DND-41 (cell line): Measurements from ENCODE around the gene PYY.

Experiments used
- ATAC-seq: fragments of 200-7000 bp; cut with Tn5 transposase; 3 replicates; pipeline ENCODE4 v1.9.1; 2021; ENCODE audit warnings: low read depth; ENCODE audit not compliant: insufficient read depth
- DNase-seq: peaks from one replicate; pipeline ENCODE4 v3.0.0-alpha.2; 2020
- H2AFZ ChIP-seq: 2 replicates; pipeline ENCODE4 v1.6.0; 2012; ENCODE audit warnings: low read depth, low read length
- H3K27ac ChIP-seq: 2 replicates; pipeline ENCODE4 v1.5.1; 2012; ENCODE audit warnings: low read length, inconsistent platforms
- H3K27me3 ChIP-seq: fragments of 200-600 bp; sonication (generic); 2 replicates; pipeline ENCODE4 v1.6.0; 2012; ENCODE audit warnings: low read length, mild to moderate bottlenecking, inconsistent platforms; ENCODE audit not compliant: insufficient read depth, poor library complexity
- H3K36me3 ChIP-seq: 2 replicates; pipeline ENCODE4 v1.5.1; 2012; ENCODE audit warnings: low read length, inconsistent platforms; ENCODE audit not compliant: insufficient read depth
- H3K4me1 ChIP-seq: 2 replicates; pipeline ENCODE4 v1.5.1; 2012; ENCODE audit warnings: mild to moderate bottlenecking, low read length; ENCODE audit not compliant: insufficient read depth
- H3K4me2 ChIP-seq: 2 replicates; pipeline ENCODE4 v1.6.0; 2012; ENCODE audit warnings: mild to moderate bottlenecking, moderate library complexity, low read length, inconsistent platforms; ENCODE audit not compliant: insufficient read depth
- H3K4me3 ChIP-seq, 2 experiments: fragments of 200-600 bp in 1 of 2; shearing (Covaris generic) in 1 of 2; 2 replicates each; pipeline ENCODE4 v1.5.1; 2012 to 2016; ENCODE audit warnings: inconsistent platforms in 2 of 2, low read length in 2 of 2, mild to moderate bottlenecking in 2 of 2, low read depth in 1 of 2, moderate library complexity in 1 of 2
- H3K79me2 ChIP-seq: 2 replicates; pipeline ENCODE4 v1.6.0; 2012; ENCODE audit warnings: low read length, inconsistent platforms; ENCODE audit not compliant: insufficient read depth
- H3K9ac ChIP-seq: 2 replicates; pipeline ENCODE4 v1.6.0; 2012; ENCODE audit warnings: low read depth, mild to moderate bottlenecking, inconsistent platforms, low read length, moderate library complexity
- H3K9me3 ChIP-seq: 2 replicates; pipeline ENCODE4 v1.5.1; 2012; ENCODE audit warnings: low read length, moderate library complexity, mild to moderate bottlenecking, inconsistent platforms; ENCODE audit not compliant: insufficient read depth, severe bottlenecking
- H4K20me1 ChIP-seq: 2 replicates; pipeline ENCODE4 v1.6.0; 2012; ENCODE audit warnings: low read length; ENCODE audit not compliant: insufficient read depth
- CTCF ChIP-seq: IDR thresholded peaks from 2 replicates; pipeline ENCODE4 v1.5.1; 2012; ENCODE audit warnings: borderline replicate concordance, low read length, moderate library complexity, mild to moderate bottlenecking; ENCODE audit not compliant: poor library complexity, severe bottlenecking; ENCODE audit errors: extremely low read depth
- EZH2 ChIP-seq: IDR thresholded peaks from 3 replicates; pipeline ENCODE4 v1.6.1; 2012; ENCODE audit warnings: borderline replicate concordance, low read depth, mild to moderate bottlenecking, moderate library complexity, low read length, inconsistent platforms; ENCODE audit not compliant: severe bottlenecking

The PYY gene

GRCh38 chr17:43978078-43978477 is 24.3 kb upstream of the PYY start:
- no peaks in the 10 kb centered on the region for H3K27me3 ChIP-seq
- H3K27ac ChIP-seq, result no peak overlapping the region
- TF ChIP-seq EZH2 (no peak), CTCF (no peak)
- H3K9me3 ChIP-seq, result no peaks in the 10 kb centered on the region
- DNase-seq, result no peak
- no peak overlapping the region for H3K4me2 ChIP-seq
- ATAC-seq, result no peak
- no peaks in the 10 kb centered on the region for H3K4me1 ChIP-seq
- H3K36me3 ChIP-seq, result no peaks in the 10 kb centered on the region
- no peak overlapping the region for H3K9ac ChIP-seq
- H3K79me2 ChIP-seq, result no peaks in the 10 kb centered on the region
- H4K20me1 ChIP-seq, result no peaks in the 10 kb centered on the region
- no peak overlapping the region for H2AFZ ChIP-seq
- no peak overlapping the region for H3K4me3 ChIP-seq

GRCh38 chr17:43976963-43977837 is 23.5 kb upstream of the PYY start:
- no peaks in the 10 kb centered on the region for H3K36me3 ChIP-seq
- no peak for ATAC-seq
- H3K79me2 ChIP-seq, result no peaks in the 10 kb centered on the region
- no peak overlapping the region for H3K27ac ChIP-seq
- no peaks in the 10 kb centered on the region for H3K9me3 ChIP-seq
- H3K27me3 ChIP-seq, result no peaks in the 10 kb centered on the region
- no peaks in the 10 kb centered on the region for H4K20me1 ChIP-seq
- H3K4me2 ChIP-seq, result no peak overlapping the region
- H3K4me1 ChIP-seq, result no peaks in the 10 kb centered on the region
- TF ChIP-seq EZH2, result no peak
- TF ChIP-seq CTCF, result no peak
- H2AFZ ChIP-seq, result no peak overlapping the region
- no peak for DNase-seq
- H3K4me3 ChIP-seq, result no peak overlapping the region
- no peak overlapping the region for H3K9ac ChIP-seq

- Histone ChIP-seq H3K9me3 (no peaks in the 10 kb centered on the region), H4K20me1 (no peaks in the 10 kb centered on the region), H2AFZ (no peak overlapping the region), H3K4me1 (no peaks in the 10 kb centered on the region), H3K4me3 (no peak overlapping the region), H3K36me3 (no peaks in the 10 kb centered on the region), H3K4me2 (no peak overlapping the region), H3K27me3 (no peaks in the 10 kb centered on the region), H3K9ac (no peak overlapping the region), H3K79me2 (no peaks in the 10 kb centered on the region), H3K27ac (no peak overlapping the region)
- TF ChIP-seq EZH2, result no peak
- no peak for TF ChIP-seq CTCF
- no peak for DNase-seq
- ATAC-seq, result no peak
These were observed 22.2 kb upstream of the PYY start for GRCh38 chr17:43975898-43976297.
